GM12892 (cell line): Measurements from ENCODE around the gene HLF.

ENCODE experiments used
- POLR2A ChIP-seq: IDR thresholded peaks from 2 replicates; pipeline ENCODE4 v1.6.1; 2011; ENCODE audit warnings: low read depth, low read length, control low read depth
- POLR2AphosphoS5 ChIP-seq: IDR thresholded peaks from 2 replicates; pipeline ENCODE4 v1.6.1; 2011; ENCODE audit warnings: low read depth, low read length, control low read depth
- TAF1 ChIP-seq: IDR thresholded peaks from 2 replicates; pipeline ENCODE4 v1.6.1; 2011; ENCODE audit warnings: low read depth, mild to moderate bottlenecking, control low read depth, low read length, borderline replicate concordance

DNA sequence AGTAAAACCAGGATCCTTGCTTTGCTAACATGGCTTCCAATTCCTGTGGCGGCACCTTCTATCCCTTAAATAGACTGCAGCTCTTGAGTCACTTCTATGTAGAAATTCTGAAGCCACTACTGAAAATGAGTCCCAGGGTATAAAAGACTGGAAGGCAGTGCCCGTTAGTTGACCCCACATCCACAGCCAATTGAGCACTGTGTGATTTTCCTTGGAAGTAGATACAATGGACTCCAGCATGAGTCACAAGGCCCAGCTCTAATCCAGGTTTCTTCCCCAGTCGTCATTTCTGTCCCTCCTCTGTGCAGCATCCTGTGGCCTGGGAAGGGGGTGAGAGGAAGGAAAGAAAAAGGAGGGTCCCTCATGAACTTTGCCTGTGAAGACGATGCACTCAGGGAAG is 69.5 kb downstream of the HLF start:
- TF ChIP-seq POLR2AphosphoS5 (no peak), POLR2A (no peak), TAF1 (no peak)
